DMS114 treated with DMSO at 0.1 percent for 48 hours (cell line): Measurements from ENCODE around the gene DNASE2B.

Source experiments
- DNase-seq: peaks from one replicate; lab custom pipeline; 2025; ENCODE audit not compliant: unreplicated experiment; lab: John Stamatoyannopoulos, UW

DNASE2B gene

DNA sequence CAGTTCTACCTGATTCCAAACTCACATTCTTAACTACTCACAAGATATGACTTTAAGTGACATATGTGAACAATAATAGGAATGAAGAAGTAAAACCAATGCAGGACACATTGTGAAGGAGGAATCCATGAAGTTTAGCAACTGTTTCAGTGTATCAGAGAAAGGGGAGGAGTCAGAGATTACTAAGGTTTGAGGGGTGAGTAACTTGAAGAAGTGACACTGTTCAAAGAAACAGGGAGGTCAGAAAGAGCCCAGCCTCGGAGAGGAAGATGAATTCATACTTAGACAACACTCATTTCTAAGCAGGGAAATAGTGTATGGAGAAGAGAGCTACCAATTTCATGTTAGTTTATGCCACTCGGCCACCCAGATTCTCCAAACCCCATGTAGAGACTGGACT, 52.6 kb downstream of the DNASE2B start:
- DNase-seq = no peak

DNA sequence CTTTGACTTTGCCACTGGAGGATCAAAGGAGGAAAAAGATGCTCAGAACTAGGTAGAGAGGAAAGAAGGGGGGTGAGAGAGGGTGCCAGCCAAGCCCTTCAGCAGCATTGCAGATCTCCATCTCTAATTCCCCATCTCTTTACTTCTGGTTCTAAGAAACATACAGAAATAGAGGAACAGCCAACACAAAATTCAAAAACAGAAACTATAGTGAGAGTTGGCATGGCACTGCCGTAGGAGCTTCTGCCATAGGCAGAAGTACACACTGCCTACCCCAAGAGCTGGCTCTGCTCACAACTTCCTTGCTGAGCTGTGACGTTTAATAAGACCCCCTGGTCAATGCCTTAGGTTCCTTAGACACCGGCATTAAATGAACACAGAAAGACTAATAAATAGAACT, 54.2 kb downstream of the DNASE2B start:
- DNase-seq = no peak

DNA sequence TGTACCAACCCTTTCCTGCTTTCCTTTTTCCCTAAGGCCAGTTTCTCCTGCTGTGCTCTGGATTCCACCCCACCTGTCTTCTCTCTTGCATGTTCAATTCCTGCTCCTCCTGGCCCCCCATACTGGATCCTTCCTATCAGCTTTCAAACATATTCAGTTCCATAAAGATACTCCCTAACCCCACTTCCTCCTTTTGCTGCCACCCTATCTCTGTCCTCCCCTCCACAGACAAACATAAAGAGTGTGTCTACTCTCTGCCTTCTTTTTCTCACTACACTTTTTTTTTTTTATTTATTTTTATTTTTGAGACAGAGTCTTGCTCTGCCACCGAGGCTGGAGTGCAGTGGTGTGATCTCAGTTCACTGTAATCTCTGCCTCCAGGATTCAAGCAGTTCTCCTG, 63.8 kb downstream of the DNASE2B start:
- DNase-seq = no peak
